ENCODE measurements around the gene PTCD1.
A peak's percentile ranks its signal among the peaks of the same experiment; 100 is the strongest.
"Not testable (repeated sequence)": the region's sequence is repeated elsewhere in the genome, so short reads cannot be mapped to it uniquely, and the experiment has no call there.

The PTCD1 gene

DNA sequence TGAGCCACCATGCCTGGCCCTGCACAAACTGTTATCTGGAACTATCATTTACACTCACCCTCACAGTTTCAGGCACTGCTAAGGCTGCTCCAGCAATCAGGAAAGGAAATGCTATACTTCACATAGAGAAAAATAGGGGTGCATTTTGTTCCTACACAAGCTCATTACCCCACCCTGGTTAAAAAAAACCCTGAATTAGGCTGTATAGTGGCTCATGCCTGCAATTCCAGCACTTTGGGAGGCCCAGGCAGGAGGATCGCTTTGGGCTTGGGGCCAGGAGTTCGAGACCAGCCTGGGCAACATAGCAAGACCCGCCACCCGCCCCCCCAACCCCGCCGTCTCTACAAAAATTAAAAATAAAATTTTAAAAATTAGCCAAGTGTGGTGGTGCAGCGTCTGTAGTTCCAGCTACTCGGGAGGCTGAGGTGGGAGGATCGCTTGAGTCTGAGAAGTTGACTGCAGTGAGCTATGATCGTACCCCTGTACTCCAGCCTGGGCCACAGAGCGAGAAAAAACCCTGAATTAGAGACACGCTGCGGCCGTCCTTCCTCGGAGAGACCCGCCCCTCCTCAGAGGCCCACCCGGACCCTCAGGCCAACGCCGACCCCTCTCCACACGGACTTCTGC, 539 bp downstream of the PTCD1 start:
- TF ChIP-seq, protein P1, sequence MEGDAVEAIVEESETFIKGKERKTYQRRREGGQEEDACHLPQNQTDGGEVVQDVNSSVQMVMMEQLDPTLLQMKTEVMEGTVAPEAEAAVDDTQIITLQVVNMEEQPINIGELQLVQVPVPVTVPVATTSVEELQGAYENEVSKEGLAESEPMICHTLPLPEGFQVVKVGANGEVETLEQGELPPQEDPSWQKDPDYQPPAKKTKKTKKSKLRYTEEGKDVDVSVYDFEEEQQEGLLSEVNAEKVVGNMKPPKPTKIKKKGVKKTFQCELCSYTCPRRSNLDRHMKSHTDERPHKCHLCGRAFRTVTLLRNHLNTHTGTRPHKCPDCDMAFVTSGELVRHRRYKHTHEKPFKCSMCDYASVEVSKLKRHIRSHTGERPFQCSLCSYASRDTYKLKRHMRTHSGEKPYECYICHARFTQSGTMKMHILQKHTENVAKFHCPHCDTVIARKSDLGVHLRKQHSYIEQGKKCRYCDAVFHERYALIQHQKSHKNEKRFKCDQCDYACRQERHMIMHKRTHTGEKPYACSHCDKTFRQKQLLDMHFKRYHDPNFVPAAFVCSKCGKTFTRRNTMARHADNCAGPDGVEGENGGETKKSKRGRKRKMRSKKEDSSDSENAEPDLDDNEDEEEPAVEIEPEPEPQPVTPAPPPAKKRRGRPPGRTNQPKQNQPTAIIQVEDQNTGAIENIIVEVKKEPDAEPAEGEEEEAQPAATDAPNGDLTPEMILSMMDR (IDR thresholded peaks at IDR 0.05; ENCODE audit: low read depth, low read length, missing control alignments), result no peak
- DNase-seq (ENCODE audit: low read depth), result no peak
- H3K4me3 ChIP-seq (ENCODE audit: low read depth, low read length), result peak overlapping the region; percentile 91
- in situ Hi-C loops (cut with HindIII; ENCODE audit: low sequenced_read_pairs), result no loop called here

GRCh38 chr7:99433158-99433557, 5.4 kb downstream of the PTCD1 start:
- H3K4me3 ChIP-seq (ENCODE audit: low read depth, low read length), result no peak overlapping the region
- in situ Hi-C loops (cut with HindIII; ENCODE audit: low sequenced_read_pairs), result no loop called here
- no peak for DNase-seq (ENCODE audit: low read depth)
- TF ChIP-seq, protein P1 (IDR thresholded peaks at IDR 0.05; ENCODE audit: low read depth, low read length, missing control alignments), result no peak

DNA sequence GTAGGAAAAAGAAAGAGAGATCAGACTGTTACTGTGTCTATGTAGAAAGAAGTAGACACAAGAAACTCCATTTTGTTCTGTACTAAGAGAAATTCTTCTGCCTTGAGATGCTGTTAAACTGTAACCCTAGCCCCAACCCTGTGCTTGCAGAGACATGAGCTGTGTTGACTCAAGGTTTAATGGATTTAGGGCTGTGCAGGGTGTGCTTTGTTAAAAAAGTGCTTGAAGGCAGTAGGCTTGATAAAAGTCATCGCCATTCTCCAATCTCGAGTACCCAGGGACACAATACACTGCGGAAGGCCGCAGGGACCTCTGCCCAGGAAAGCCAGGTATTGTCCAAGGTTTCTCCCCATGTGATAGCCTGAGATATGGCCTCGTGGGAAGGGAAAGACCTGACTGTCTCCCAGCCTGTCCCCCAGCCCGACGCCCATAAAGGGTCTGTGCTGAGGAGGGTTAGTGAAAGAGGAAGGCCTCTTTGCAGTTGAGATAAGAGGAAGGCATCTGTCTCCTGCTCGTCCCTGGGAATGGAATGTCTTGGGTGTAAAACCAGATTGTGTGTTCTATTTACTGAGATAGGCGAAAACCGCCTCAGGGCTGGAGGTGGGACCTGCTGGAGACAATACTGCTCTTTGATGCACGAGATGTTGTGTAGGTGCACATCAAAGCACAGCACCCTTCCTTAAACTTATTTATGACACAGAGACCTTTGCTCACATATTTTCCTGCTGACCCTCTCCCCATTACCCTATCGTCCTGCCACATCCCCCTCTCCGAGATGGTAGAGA, 6.7 kb downstream of the PTCD1 start:
- in situ Hi-C loops (cut with HindIII; ENCODE audit: low sequenced_read_pairs); H3K4me3 ChIP-seq (ENCODE audit: low read depth, low read length); DNase-seq (ENCODE audit: low read depth): not testable (repeated sequence)

DNA sequence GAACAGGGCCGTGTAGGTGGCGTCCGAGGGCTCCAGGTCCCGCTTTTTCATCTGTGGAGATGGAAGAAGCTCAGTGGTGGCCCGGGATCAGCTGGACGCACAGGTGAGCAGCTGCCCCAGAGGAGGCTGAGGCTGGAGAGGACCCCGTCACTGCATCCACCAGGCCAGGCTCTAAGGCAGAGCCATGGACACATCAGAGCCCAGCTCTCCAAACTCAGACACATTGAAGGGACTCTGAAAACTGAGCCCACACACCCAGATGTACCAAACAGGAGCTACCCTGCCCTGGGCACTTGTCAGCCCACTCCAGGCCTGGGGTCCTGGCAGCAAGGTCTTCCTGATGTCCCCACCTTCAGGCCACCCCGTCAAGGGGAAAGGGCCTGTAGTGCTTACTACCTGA, 8.8 kb downstream of the PTCD1 start:
- no peak for DNase-seq (ENCODE audit: low read depth)
- TF ChIP-seq, protein P1 (IDR thresholded peaks at IDR 0.05; ENCODE audit: low read depth, low read length, missing control alignments), result no peak
- in situ Hi-C loops (cut with HindIII; ENCODE audit: low sequenced_read_pairs), result no loop called here
- H3K4me3 ChIP-seq (ENCODE audit: low read depth, low read length), result no peak overlapping the region

DNA sequence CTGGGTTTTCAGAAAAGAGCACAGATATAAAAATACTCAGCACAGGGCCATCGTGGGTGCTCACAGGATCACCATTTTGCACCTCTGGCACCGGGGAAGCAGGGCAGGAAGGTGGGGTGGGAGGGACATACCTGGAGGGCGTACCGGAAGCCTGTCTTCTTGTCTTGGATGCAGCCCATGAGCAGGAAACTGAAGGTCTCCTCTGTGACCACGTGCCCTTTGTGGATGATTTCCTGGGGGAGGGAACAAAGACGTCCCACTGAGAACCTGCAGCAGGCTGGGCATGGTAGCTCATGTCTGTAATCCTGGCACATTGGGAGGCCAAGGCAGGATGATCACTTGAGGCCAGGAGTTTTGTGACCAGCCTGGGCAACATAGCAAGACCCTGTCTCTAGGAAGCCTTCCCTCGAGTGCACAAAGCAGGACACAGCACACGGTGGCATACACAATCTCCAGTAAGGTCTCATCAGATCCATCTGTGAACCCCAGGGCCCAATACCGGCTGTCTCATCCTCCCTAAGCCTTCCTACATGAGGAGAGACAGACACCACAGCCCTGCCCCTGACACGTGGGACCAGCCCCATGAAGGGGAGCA, 9.5 kb downstream of the PTCD1 start:
- DNase-seq (ENCODE audit: low read depth), result no peak
- in situ Hi-C loops (cut with HindIII; ENCODE audit: low sequenced_read_pairs), result no loop called here
- no peak overlapping the region for H3K4me3 ChIP-seq (ENCODE audit: low read depth, low read length)
- TF ChIP-seq, protein P1 (IDR thresholded peaks at IDR 0.05; ENCODE audit: low read depth, low read length, missing control alignments), result no peak

DNA sequence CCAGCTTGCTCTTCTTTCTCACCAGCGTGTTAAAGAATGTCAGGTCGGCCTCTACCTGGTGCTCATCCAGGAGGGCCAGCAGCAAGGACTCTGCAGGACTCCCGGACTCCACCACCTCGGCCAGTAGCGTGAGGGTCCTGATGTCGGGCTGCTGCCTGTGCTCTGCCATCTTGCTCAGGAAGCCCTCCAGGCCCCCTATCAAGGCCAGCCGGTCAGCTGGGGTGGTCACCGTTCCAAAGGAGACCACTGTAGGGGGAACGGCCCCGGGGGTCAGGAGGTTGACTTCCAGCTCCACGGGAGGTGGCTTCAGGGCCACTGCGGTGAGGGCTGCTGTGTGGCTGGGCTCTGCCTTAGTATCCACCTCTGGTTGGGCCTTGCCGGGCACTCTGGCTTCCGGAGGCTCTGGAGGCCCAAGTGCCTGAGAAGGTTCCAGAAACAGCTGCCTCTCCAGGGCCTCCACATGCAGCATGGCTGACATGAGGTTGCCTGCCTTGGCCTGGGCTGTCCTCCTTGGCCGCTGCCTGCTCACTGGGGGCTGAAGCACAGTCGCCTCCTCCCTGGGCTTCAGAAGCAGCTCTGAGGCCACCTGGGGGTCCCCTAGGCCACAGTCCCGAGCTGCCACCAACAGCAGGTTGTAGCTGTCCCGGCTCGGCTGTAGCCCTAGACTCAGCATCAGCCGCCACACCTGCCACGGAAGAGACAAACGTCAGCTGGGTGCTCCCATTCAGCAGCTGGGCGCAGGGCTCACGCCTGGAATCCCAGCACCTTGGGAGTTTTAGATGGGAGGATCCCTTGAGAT, 13.5 kb downstream of the PTCD1 start:
- TF ChIP-seq, protein P1 (IDR thresholded peaks at IDR 0.05; ENCODE audit: low read depth, low read length, missing control alignments), result no peak
- DNase-seq (ENCODE audit: low read depth), result no peak
- H3K4me3 ChIP-seq (ENCODE audit: low read depth, low read length), result no peak overlapping the region
- in situ Hi-C loops (cut with HindIII; ENCODE audit: low sequenced_read_pairs), result no loop called here
